Naive thymus-derived CD4-positive, alpha-beta T cell (primary cell): ENCODE results near the gene GSTA2. TPM values are rescaled to one million over a fixed set of nuclear protein-coding genes. Genes with fewer than 3 reads are reported as not detected.

Source experiments
- ATAC-seq: fragments of 150-1000 bp; cut with Tn5 transposase; 2 replicates; pipeline ENCODE4 v1.10.0; 2021; ENCODE audit warnings: mild to moderate bottlenecking, moderate library complexity
- CTCF ChIA-PET: fragments of 350-600 bp; sonication (Branson Sonifier 250); formaldehyde crosslinking; loops from one replicate; lab custom pipeline; 2021; ENCODE audit warnings: antibody characterized with exemption; lab: Charles Lee
- POLR2A ChIA-PET: fragments of 350-600 bp; sonication (Branson Sonifier 250); formaldehyde crosslinking; loops from one replicate; lab custom pipeline; 2021; ENCODE audit warnings: antibody characterized with exemption, inconsistent platforms; lab: Charles Lee
- DNase-seq, 9 donors: peaks; one replicate each; pipeline versions ENCODE4 v3.0.0 to v3.0.0-alpha.2; 2020 to 2022; ENCODE audit warnings: mixed read lengths in 1 of 9
- H3K27ac ChIP-seq: one replicate; pipeline ENCODE4 v1.7.0; 2013; ENCODE audit warnings: mild to moderate bottlenecking, low read depth, low read length, moderate library complexity
- H3K27me3 ChIP-seq, 2 donors: one replicate each; pipeline ENCODE4 v1.7.0; 2013; ENCODE audit warnings: low read length in 2 of 2, mild to moderate bottlenecking in 2 of 2, moderate library complexity in 2 of 2; ENCODE audit not compliant: control insufficient read depth in 2 of 2, insufficient read depth in 2 of 2
- H3K36me3 ChIP-seq, 3 experiments: 1 replicate in 2 of 3; 2 replicates in 1 of 3; pipeline ENCODE4 v1.7.0; 2013; ENCODE audit warnings: low read length in 3 of 3, mild to moderate bottlenecking in 3 of 3, moderate library complexity in 1 of 3; ENCODE audit not compliant: insufficient read depth in 3 of 3, control insufficient read depth in 2 of 3
- H3K4me1 ChIP-seq, 2 donors: one replicate each; pipeline ENCODE4 v1.7.0; 2013; ENCODE audit warnings: low read length in 2 of 2, mild to moderate bottlenecking in 2 of 2, moderate library complexity in 1 of 2; ENCODE audit not compliant: control insufficient read depth in 2 of 2, insufficient read depth in 2 of 2
- H3K4me3 ChIP-seq: 2 replicates; pipeline ENCODE4 v1.7.0; 2013; ENCODE audit warnings: mild to moderate bottlenecking, low read length
- H3K9me3 ChIP-seq, 3 experiments: 1 replicate in 2 of 3; 2 replicates in 1 of 3; pipeline ENCODE4 v1.7.0; 2013; ENCODE audit warnings: low read length in 3 of 3; ENCODE audit not compliant: control insufficient read depth in 2 of 3
- H3K27ac Mint-ChIP-seq, 9 donors: one replicate each; pipeline ENCODE4 v1.8.0; 2020 to 2022; ENCODE audit warnings: mixed read lengths in 9 of 9, mild to moderate bottlenecking in 8 of 9, moderate library complexity in 5 of 9, inconsistent platforms in 2 of 9
- H3K27me3 Mint-ChIP-seq, 5 donors: one replicate each; pipeline ENCODE4 v1.8.0; 2021 to 2022; ENCODE audit warnings: mixed read lengths in 5 of 5, mild to moderate bottlenecking in 1 of 5
- H3K36me3 Mint-ChIP-seq, 5 donors: one replicate each; pipeline ENCODE4 v1.8.0; 2020 to 2022; ENCODE audit warnings: mixed read lengths in 5 of 5, mild to moderate bottlenecking in 3 of 5, inconsistent platforms in 1 of 5
- H3K4me1 Mint-ChIP-seq, 7 donors: one replicate each; pipeline ENCODE4 v1.8.0; 2020 to 2022; ENCODE audit warnings: mixed read lengths in 7 of 7, mild to moderate bottlenecking in 3 of 7, inconsistent platforms in 1 of 7
- H3K4me3 Mint-ChIP-seq, 10 donors: one replicate each; pipeline ENCODE4 v1.8.0; 2020 to 2022; ENCODE audit warnings: mild to moderate bottlenecking in 10 of 10, mixed read lengths in 10 of 10, moderate library complexity in 6 of 10, inconsistent platforms in 2 of 10
- H3K9me3 Mint-ChIP-seq, 11 donors: one replicate each; pipeline ENCODE4 v1.8.0; 2020 to 2022; ENCODE audit warnings: mixed read lengths in 11 of 11, mild to moderate bottlenecking in 4 of 11, inconsistent platforms in 1 of 11, moderate library complexity in 1 of 11
- intact Hi-C, 2 donors: fragments of 100-400 bp; cut with micrococcal nuclease; formaldehyde crosslinking; loops; one replicate each; pipeline ENCODE4 v1.15.1; 2023
- polyA plus RNA-seq, 2 donors: library from polyadenylated mRNA; unstranded; fragments of 300-500 nt; fragmentation: Illumina TruSeq; gene quantifications; one replicate each; pipeline ENCODE4 v1.2.3, GENCODE V29; 2021
- total RNA-seq, 6 experiments: library from RNA in 5 of 6; stranded (reverse) in 5 of 6; gene quantifications; 1 replicate in 5 of 6; 2 replicates in 1 of 6; pipeline ENCODE4 v1.2.3 and lab custom pipeline; 2021 to 2026

Gene GSTA2
- total and polyA plus RNA-seq, 7 experiments from 2014 or later = not detected

GRCh38 chr6:52739134-52739533, 24.1 kb downstream of the GSTA2 start:
- CTCF ChIA-PET = no interaction called here
- H3K4me1 Mint-ChIP-seq = no peaks in the 10 kb centered on the region

DNA sequence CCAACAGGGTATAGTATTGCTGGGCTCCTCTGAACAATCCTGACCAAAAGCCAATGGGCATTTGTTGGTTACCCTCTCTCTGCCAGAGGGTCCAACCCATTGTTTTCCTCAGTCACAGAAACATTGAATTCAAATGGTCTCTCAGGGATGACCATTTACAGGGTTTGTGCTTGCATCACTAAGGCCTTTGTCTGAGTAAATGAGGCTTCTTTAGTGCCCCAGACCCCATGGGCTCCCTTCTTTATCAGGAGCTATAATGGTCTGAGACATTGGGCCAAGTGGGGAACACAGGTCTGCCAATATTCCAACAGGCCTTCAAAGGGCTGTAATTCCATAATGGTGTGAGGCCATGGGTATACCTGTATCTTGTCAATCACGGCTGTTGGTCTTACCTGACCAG, 27.1 kb downstream of the GSTA2 start:
- Histone ChIP-seq H3K4me3 (no peak overlapping the region), H3K4me1 (no peaks in the 10 kb centered on the region), H3K36me3 (no peaks in the 10 kb centered on the region), H3K9me3 (no peaks in the 10 kb centered on the region), H3K27me3 (no peaks in the 10 kb centered on the region), H3K27ac (no peak overlapping the region)
- Mint-ChIP-seq H3K4me3 (no peak overlapping the region), H3K27ac (no peak overlapping the region), H3K9me3 (peaks cover 0 to 15% (median 6%) of the 10 kb centered on the region in 11 donors), H3K36me3 (peaks cover 0 to 4% (median 4%) of the 10 kb centered on the region in 5 donors), H3K4me1 (no peaks in the 10 kb centered on the region), H3K27me3 (peaks cover 0 to 5% (median 0%) of the 10 kb centered on the region in 5 donors)
- DNase-seq (no peak), ATAC-seq (no peak)
- intact Hi-C loops = no loop called here
- CTCF ChIA-PET = no interaction called here
- POLR2A ChIA-PET = no interaction called here

More at GRCh38 chr6:52739134-52739533, 24.1 kb downstream of the GSTA2 start:
- Mint-ChIP-seq H3K4me3 (no peak overlapping the region), H3K9me3 (peaks cover 0 to 23% (median 6%) of the 10 kb centered on the region in 11 donors), H3K27me3 (peaks cover 2 to 17% (median 13%) of the 10 kb centered on the region in 5 donors), H3K27ac (no peak overlapping the region), H3K36me3 (peaks cover 0 to 7% (median 4%) of the 10 kb centered on the region in 5 donors)
- intact Hi-C loops = no loop called here
- ATAC-seq (no peak), DNase-seq (no peak)
- H3K36me3 ChIP-seq = no peaks in the 10 kb centered on the region
- H3K9me3 ChIP-seq = no peaks in the 10 kb centered on the region
- H3K4me3 ChIP-seq = no peak overlapping the region
- no peaks in the 10 kb centered on the region for H3K4me1 ChIP-seq
- POLR2A ChIA-PET = no interaction called here
- H3K27ac ChIP-seq = no peak overlapping the region
- no peaks in the 10 kb centered on the region for H3K27me3 ChIP-seq

GRCh38 chr6:52735071-52735470, 28.2 kb downstream of the GSTA2 start:
- no peaks in the 10 kb centered on the region for H3K4me1 Mint-ChIP-seq
- CTCF ChIA-PET = no interaction called here
- Histone ChIP-seq H3K9me3 (no peaks in the 10 kb centered on the region), H3K27me3 (no peaks in the 10 kb centered on the region), H3K27ac (no peak overlapping the region), H3K4me1 (no peaks in the 10 kb centered on the region), H3K36me3 (no peaks in the 10 kb centered on the region), H3K4me3 (no peak overlapping the region)
- no peak overlapping the region for H3K27ac Mint-ChIP-seq
- peaks cover 0 to 5% (median 0%) of the 10 kb centered on the region in 5 donors for H3K27me3 Mint-ChIP-seq
- intact Hi-C loops = no loop called here
- H3K36me3 Mint-ChIP-seq = peaks cover 0 to 4% (median 0%) of the 10 kb centered on the region in 5 donors
- ATAC-seq (no peak), DNase-seq (no peak)
- POLR2A ChIA-PET = no interaction called here
- H3K4me3 Mint-ChIP-seq = no peak overlapping the region
- H3K9me3 Mint-ChIP-seq = peaks cover 0 to 6% (median 2%) of the 10 kb centered on the region in 11 donors

GRCh38 chr6:52734072-52734471, 29.2 kb downstream of the GSTA2 start:
- no peaks in the 10 kb centered on the region for H3K36me3 ChIP-seq
- H3K27me3 ChIP-seq = no peaks in the 10 kb centered on the region
- DNase-seq (no peak), ATAC-seq (no peak)
- no peaks in the 10 kb centered on the region for H3K4me1 ChIP-seq
- H3K27ac ChIP-seq = no peak overlapping the region
- peaks cover 0 to 5% (median 0%) of the 10 kb centered on the region in 5 donors for H3K27me3 Mint-ChIP-seq
- ChIA-PET POLR2A (no interaction called here), CTCF (no interaction called here)
- H3K9me3 ChIP-seq = no peaks in the 10 kb centered on the region
- H3K9me3 Mint-ChIP-seq = peaks cover 0 to 4% (median 0%) of the 10 kb centered on the region in 11 donors
- no peaks in the 10 kb centered on the region for H3K4me1 Mint-ChIP-seq
- no peak overlapping the region for H3K4me3 ChIP-seq
- no peak overlapping the region for H3K27ac Mint-ChIP-seq
- no peak overlapping the region for H3K4me3 Mint-ChIP-seq
- intact Hi-C loops = no loop called here
- H3K36me3 Mint-ChIP-seq = no peaks in the 10 kb centered on the region

- intact Hi-C loops = no loop called here
- Histone ChIP-seq H3K4me1 (no peaks in the 10 kb centered on the region), H3K36me3 (no peaks in the 10 kb centered on the region), H3K27me3 (no peaks in the 10 kb centered on the region), H3K4me3 (no peak overlapping the region), H3K27ac (no peak overlapping the region), H3K9me3 (no peaks in the 10 kb centered on the region)
- Mint-ChIP-seq H3K9me3 (peaks cover 0 to 4% (median 0%) of the 10 kb centered on the region in 11 donors), H3K27ac (no peak overlapping the region), H3K27me3 (peaks cover 0 to 5% (median 0%) of the 10 kb centered on the region in 5 donors), H3K36me3 (no peaks in the 10 kb centered on the region), H3K4me1 (no peaks in the 10 kb centered on the region), H3K4me3 (no peak overlapping the region)
- POLR2A ChIA-PET = no interaction called here
- CTCF ChIA-PET = no interaction called here
- DNase-seq (no peak), ATAC-seq (no peak)
These were observed 30.1 kb downstream of the GSTA2 start for GRCh38 chr6:52733172-52733571.

DNA sequence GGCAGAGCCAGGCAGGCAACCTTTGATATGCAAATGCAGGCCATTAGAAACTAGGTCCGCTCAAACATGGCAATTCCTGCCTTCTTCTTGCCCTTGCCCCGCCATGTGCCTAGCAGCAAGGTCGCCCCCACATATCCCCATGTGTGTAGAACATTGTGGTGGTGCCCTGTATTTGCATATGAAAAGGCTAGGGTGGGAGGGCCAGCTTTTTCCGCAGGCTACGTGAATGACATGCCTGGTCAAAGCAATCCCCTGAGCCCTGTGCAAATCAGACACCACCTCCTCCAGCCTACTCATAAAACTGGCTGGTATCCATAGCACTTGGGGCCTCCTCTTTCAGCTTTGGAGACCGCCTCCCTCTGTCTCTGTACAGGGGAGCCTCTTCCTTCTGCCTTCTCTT, 31.6 kb downstream of the GSTA2 start:
- Histone ChIP-seq H3K4me3 (no peak overlapping the region), H3K27me3 (no peaks in the 10 kb centered on the region), H3K4me1 (no peaks in the 10 kb centered on the region), H3K36me3 (no peaks in the 10 kb centered on the region), H3K9me3 (no peaks in the 10 kb centered on the region), H3K27ac (no peak overlapping the region)
- ChIA-PET CTCF (no interaction called here), POLR2A (no interaction called here)
- peaks cover 0 to 4% (median 0%) of the 10 kb centered on the region in 11 donors for H3K9me3 Mint-ChIP-seq
- H3K4me3 Mint-ChIP-seq = no peak overlapping the region
- ATAC-seq (no peak), DNase-seq (no peak)
- H3K4me1 Mint-ChIP-seq = no peaks in the 10 kb centered on the region
- no peaks in the 10 kb centered on the region for H3K36me3 Mint-ChIP-seq
- peaks cover 0 to 5% (median 0%) of the 10 kb centered on the region in 5 donors for H3K27me3 Mint-ChIP-seq
- intact Hi-C loops = no loop called here
- H3K27ac Mint-ChIP-seq = no peak overlapping the region

DNA sequence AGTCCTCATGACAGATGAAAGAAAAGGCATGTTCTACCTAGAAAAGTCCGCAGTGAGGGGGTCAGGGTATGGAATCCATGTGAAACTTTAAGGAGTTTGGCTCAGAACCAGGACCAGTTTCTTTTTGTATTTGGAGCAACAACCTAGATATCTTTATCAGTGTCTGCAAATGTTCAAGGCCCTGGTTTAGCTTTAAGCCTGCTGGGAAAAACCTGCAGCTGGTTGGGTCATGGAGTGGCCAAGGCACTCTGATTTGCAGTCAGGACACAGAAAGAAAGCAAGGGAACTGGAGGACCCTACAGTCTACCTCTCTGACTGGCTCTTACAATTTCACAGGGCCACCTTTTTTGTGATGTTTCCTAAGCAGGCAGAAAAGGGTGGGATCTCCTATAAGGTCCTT, 33.7 kb downstream of the GSTA2 start:
- H3K9me3 ChIP-seq = no peaks in the 10 kb centered on the region
- DNase-seq = no peak
- Mint-ChIP-seq H3K9me3 (peaks cover 0 to 4% (median 0%) of the 10 kb centered on the region in 11 donors), H3K27me3 (peaks cover 0 to 8% (median 0%) of the 10 kb centered on the region in 5 donors), H3K27ac (no peak overlapping the region), H3K36me3 (no peaks in the 10 kb centered on the region), H3K4me3 (no peak overlapping the region), H3K4me1 (peaks cover 0 to 7% (median 0%) of the 10 kb centered on the region in 7 donors)
- no peak overlapping the region for H3K27ac ChIP-seq
- ChIA-PET POLR2A (no interaction called here), CTCF (no interaction called here)
- H3K27me3 ChIP-seq = no peaks in the 10 kb centered on the region
- ATAC-seq = no peak
- H3K4me3 ChIP-seq = no peak overlapping the region
- no peaks in the 10 kb centered on the region for H3K36me3 ChIP-seq
- intact Hi-C loops = no loop called here
- H3K4me1 ChIP-seq = no peaks in the 10 kb centered on the region
